ENCODE data around the gene ATP11A.

DNA sequence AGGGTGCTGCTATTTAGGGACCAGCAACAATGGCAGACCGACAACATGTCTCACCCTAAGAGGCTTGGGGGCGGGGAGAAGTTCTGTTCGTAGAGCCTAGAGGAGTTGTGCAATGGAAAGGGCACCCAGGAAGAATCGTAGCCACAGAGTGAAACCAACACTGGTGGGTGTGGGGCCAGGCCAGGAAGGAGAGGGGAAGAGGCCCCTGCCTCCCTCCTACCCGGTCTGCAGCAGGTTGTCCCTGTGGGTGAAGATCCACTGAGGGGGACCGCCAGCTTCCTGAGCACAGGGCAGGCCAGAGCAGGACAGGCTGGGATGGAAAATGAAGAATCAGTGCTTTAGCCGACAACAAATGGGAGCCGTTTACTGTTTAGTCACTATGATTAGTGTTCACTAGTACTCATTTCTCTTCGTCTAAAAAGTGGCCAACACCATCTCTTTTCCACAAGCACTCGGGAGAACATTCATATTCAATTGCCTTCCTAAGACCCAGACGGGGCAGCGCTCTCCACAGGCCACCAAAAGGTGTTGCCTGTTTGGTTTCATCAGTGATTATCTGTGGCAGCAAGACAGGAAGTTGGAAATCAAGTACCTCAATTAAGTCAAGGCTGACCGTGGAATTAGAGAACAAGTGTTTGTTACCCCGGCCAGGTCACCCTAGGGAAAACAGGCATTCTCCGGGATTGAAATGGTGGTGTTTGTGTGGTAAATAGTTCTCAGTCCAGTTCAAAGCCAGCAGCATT, 1.1 kb upstream of the ATP11A start:
- TF ChIP-seq ZNF274 (IDR thresholded peaks at IDR 0.05; ENCODE audit: low read depth, low read length) (no peak), YY1 (IDR thresholded peaks at IDR 0.05; ENCODE audit: insufficient read depth, insufficient read length) (no peak), SUZ12 (IDR thresholded peaks at IDR 0.05; ENCODE audit: extremely low read depth, insufficient read depth, insufficient read length) (no peak)

Measured in NT2/D1 (cell line).